Measurements from ENCODE around the gene ZNF202.

Gene ZNF202

GRCh38 chr11:123773026-123773425 lies 31.6 kb upstream of the ZNF202 start:
- no peak for DNase-seq (ENCODE audit: low spot score)
- TF ChIP-seq, protein P1, sequence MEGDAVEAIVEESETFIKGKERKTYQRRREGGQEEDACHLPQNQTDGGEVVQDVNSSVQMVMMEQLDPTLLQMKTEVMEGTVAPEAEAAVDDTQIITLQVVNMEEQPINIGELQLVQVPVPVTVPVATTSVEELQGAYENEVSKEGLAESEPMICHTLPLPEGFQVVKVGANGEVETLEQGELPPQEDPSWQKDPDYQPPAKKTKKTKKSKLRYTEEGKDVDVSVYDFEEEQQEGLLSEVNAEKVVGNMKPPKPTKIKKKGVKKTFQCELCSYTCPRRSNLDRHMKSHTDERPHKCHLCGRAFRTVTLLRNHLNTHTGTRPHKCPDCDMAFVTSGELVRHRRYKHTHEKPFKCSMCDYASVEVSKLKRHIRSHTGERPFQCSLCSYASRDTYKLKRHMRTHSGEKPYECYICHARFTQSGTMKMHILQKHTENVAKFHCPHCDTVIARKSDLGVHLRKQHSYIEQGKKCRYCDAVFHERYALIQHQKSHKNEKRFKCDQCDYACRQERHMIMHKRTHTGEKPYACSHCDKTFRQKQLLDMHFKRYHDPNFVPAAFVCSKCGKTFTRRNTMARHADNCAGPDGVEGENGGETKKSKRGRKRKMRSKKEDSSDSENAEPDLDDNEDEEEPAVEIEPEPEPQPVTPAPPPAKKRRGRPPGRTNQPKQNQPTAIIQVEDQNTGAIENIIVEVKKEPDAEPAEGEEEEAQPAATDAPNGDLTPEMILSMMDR (IDR thresholded peaks at IDR 0.05; ENCODE audit: extremely low read depth, insufficient read depth, missing control alignments): no peak
- in situ Hi-C loops (cut with MboI; ENCODE audit: low pct_unique_long_range_greater_than_20kb, low sequenced_read_pairs, unreplicated experiment): no loop called here

DNA sequence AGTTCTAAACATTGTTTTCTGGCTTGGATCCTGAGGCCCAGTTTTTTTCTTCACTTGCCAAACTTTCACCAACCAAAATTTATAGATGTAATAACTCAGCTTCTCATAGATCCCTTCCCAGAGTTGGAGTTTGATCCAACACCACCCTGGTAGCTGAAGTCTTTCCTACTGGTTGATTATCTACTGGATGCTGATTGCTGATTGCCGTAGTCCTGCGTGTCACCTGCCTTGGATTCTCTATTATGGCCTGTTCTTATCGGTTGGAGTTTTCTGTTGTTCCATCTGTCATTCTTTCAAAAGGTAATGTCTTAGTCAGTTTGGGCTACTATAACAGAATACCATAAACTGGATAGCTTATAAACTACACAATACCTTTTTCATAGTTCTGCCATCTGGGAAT lies 30.2 kb upstream of the ZNF202 start:
- no peak for DNase-seq (ENCODE audit: low spot score)
- in situ Hi-C loops (cut with MboI; ENCODE audit: low pct_unique_long_range_greater_than_20kb, low sequenced_read_pairs, unreplicated experiment): no loop called here
- TF ChIP-seq, protein P1 (IDR thresholded peaks at IDR 0.05; ENCODE audit: extremely low read depth, insufficient read depth, missing control alignments): no peak

- TF ChIP-seq, protein P1 (IDR thresholded peaks at IDR 0.05; ENCODE audit: extremely low read depth, insufficient read depth, missing control alignments): no peak
- no peak for DNase-seq (ENCODE audit: low spot score)
- in situ Hi-C loops (cut with MboI; ENCODE audit: low pct_unique_long_range_greater_than_20kb, low sequenced_read_pairs, unreplicated experiment): no loop called here
Measured at GRCh38 chr11:123770712-123771111, 29.3 kb upstream of the ZNF202 start.

DNA sequence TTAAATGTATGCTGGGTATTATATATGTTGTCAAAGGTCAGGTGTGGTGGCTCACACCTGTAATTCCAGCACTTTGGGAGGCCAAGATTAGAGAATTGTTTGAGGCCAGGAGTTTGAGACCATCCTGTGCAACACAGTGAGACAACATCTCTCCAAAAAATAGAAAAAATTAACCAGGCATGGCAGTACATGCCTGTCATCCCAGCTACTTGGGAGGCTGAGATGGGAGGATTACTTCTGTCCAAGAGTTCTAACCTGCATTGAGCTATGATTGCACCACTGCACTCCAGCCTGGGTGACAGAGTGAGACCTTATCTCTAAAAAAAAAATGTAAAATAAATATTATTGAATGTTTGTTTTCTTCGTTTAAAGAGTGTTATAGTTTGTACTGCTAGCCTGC lies 24.1 kb upstream of the ZNF202 start:
- in situ Hi-C loops (cut with MboI; ENCODE audit: low pct_unique_long_range_greater_than_20kb, low sequenced_read_pairs, unreplicated experiment): no loop called here
- TF ChIP-seq, protein P1 (IDR thresholded peaks at IDR 0.05; ENCODE audit: extremely low read depth, insufficient read depth, missing control alignments): no peak
- DNase-seq (ENCODE audit: low spot score): no peak

DNA sequence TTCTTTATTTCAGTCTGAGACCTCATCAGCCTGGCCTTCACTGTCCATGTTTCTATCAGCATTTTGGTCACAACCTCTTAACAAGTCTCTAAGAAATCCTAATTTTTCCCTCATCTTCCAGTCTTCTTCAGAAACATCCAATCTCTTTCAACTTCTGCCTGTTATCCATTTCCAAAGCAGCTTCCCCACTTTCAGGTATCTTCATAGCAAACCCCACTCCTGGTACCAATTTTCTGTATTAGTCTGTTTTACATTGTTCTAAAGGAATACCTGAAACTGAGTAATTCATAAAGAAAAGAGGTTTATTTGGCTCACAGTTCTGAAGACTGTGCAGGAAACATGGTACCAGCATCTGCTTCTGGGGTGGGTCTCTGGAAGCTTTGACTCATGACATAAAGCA lies 21.0 kb upstream of the ZNF202 start:
- in situ Hi-C loops (cut with MboI; ENCODE audit: low pct_unique_long_range_greater_than_20kb, low sequenced_read_pairs, unreplicated experiment): no loop called here
- DNase-seq (ENCODE audit: low spot score): no peak
- TF ChIP-seq, protein P1 (IDR thresholded peaks at IDR 0.05; ENCODE audit: extremely low read depth, insufficient read depth, missing control alignments): no peak

DNA sequence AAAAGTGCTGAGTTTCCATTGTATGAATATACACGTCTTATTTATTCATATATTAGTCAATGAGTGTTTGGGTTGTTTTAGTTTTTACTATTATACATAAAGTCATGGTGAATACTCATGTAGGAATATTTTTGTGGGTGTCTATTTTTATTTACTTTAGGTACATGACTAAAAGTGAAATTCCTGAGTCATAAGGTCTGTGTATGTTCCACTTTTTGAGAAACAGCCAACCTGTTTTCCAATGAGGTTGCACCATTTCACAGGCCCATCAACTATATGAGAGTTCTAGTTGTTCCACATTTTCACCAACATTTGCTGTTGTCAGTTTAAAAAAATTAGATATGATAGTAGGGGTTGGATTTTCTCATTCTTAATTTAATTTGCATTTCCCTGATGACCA lies 19.4 kb upstream of the ZNF202 start:
- TF ChIP-seq, protein P1 (IDR thresholded peaks at IDR 0.05; ENCODE audit: extremely low read depth, insufficient read depth, missing control alignments): no peak
- peak; percentile 57 for DNase-seq (ENCODE audit: low spot score)
- in situ Hi-C loops (cut with MboI; ENCODE audit: low pct_unique_long_range_greater_than_20kb, low sequenced_read_pairs, unreplicated experiment): no loop called here

DNA sequence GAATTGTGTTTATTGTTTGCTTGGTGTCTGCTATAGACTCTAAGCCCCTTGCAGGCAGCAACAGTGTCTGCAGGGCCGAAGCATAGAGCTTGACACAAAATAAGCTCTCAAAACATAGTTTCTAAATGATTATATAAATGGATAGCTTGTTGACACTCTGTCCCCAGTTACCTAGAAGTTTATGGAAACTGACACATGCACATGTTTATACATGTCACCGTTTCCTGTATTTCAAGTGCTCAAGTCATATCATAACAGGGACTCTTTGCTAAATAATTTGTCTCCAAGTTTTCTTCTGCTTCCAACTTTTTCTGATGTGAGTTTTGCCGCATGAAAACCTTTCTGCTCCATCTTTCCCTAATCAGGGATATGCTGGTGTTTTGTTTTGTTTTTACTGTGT lies 16.5 kb upstream of the ZNF202 start:
- no peak for DNase-seq (ENCODE audit: low spot score)
- in situ Hi-C loops (cut with MboI; ENCODE audit: low pct_unique_long_range_greater_than_20kb, low sequenced_read_pairs, unreplicated experiment): no loop called here
- TF ChIP-seq, protein P1 (IDR thresholded peaks at IDR 0.05; ENCODE audit: extremely low read depth, insufficient read depth, missing control alignments): no peak
